Epithelial cell of prostate (primary cell): Measurements from ENCODE around the gene RPS8.
"Not testable (repeated sequence)": the region's sequence is repeated elsewhere in the genome, so short reads cannot be mapped to it uniquely, and the experiment has no call there.

Experiments used
- DNase-seq: peaks from one replicate; pipeline ENCODE4 v3.0.0-alpha.2; 2011; ENCODE audit warnings: low read depth, low spot score
- H3K27ac ChIP-seq: fragments of 450-650 bp; 2 replicates; pipeline ENCODE4 v1.5.1; 2017; ENCODE audit warnings: mild to moderate bottlenecking

Gene RPS8

GRCh38 chr1:44778705-44779576 is 3.6 kb downstream of the RPS8 start:
- DNase-seq, result no peak
- peak overlapping the region; percentile 89 for H3K27ac ChIP-seq

GRCh38 chr1:44780583-44781121 is 5.3 kb downstream of the RPS8 start:
- DNase-seq, result no peak
- no peak overlapping the region for H3K27ac ChIP-seq

- H3K27ac ChIP-seq, result no peak overlapping the region
- no peak for DNase-seq
These were observed 8.4 kb downstream of the RPS8 start for GRCh38 chr1:44783697-44784093.

GRCh38 chr1:44784094-44785028 is 9.0 kb downstream of the RPS8 start:
- no peak overlapping the region for H3K27ac ChIP-seq
- no peak for DNase-seq

GRCh38 chr1:44785029-44785380 is 9.7 kb downstream of the RPS8 start:
- DNase-seq, result no peak
- no peak overlapping the region for H3K27ac ChIP-seq

GRCh38 chr1:44785501-44786137 is 10.3 kb downstream of the RPS8 start:
- no peak overlapping the region for H3K27ac ChIP-seq

GRCh38 chr1:44786138-44786840 is 10.9 kb downstream of the RPS8 start:
- H3K27ac ChIP-seq, result no peak overlapping the region
- no peak for DNase-seq

More at GRCh38 chr1:44785501-44786137, 10.3 kb downstream of the RPS8 start:
- DNase-seq, result no peak

GRCh38 chr1:44786841-44787426 is 11.6 kb downstream of the RPS8 start:
- no peak overlapping the region for H3K27ac ChIP-seq
- no peak for DNase-seq

- H3K27ac ChIP-seq, result no peak overlapping the region
- no peak for DNase-seq
These were observed 12.2 kb downstream of the RPS8 start for GRCh38 chr1:44787506-44787905.

GRCh38 chr1:44788120-44788860 is 12.9 kb downstream of the RPS8 start, which contains the start of gene BEST4:
TSS of gene BEST4 (minus strand) at chr1:44788170. CDS start at chr1:44787705, 465 bp downstream.
- H3K27ac ChIP-seq, result no peak within 1 kb of the TSS
- DNase-seq, result no peak

- DNase-seq, result no peak
These were observed 15.8 kb downstream of the RPS8 start for GRCh38 chr1:44790968-44791801.

GRCh38 chr1:44792736-44793502 is 17.6 kb downstream of the RPS8 start:
- H3K27ac ChIP-seq, result no peak overlapping the region

More at GRCh38 chr1:44790968-44791801, 15.8 kb downstream of the RPS8 start:
- no peak overlapping the region for H3K27ac ChIP-seq

GRCh38 chr1:44797886-44798285 is 22.5 kb downstream of the RPS8 start:
- not testable (repeated sequence) for DNase-seq, H3K27ac ChIP-seq

More at GRCh38 chr1:44792736-44793502, 17.6 kb downstream of the RPS8 start:
- DNase-seq, result no peak

GRCh38 chr1:44798481-44799365 is 23.4 kb downstream of the RPS8 start:
- peak overlapping the region; percentile 97 for H3K27ac ChIP-seq
- no peak for DNase-seq

GRCh38 chr1:44799770-44800584 is 24.6 kb downstream of the RPS8 start, which contains the start of gene PLK3:
TSS of gene PLK3 (plus strand) at chr1:44800377. CDS start at chr1:44800464, 87 bp downstream.
- H3K27ac ChIP-seq, result peak within 1 kb of the TSS; percentile 97
- peak; percentile 90 for DNase-seq
